Astrocyte of the spinal cord (primary cell): Measurements from ENCODE around the gene MSI2.
"Not testable (repeated sequence)": the region's sequence is repeated elsewhere in the genome, so short reads cannot be mapped to it uniquely, and the experiment has no call there.

Experiments
- DNase-seq: peaks from one replicate; pipeline ENCODE4 v3.0.0; 2011; ENCODE audit warnings: low read depth, low spot score
- H3K4me3 ChIP-seq: 2 replicates; pipeline ENCODE4 v1.5.1; 2011; ENCODE audit warnings: low read depth, mild to moderate bottlenecking, low read length, moderate library complexity
- in situ Hi-C: cut with HindIII; loops from 2 replicates; pipeline ENCODE4 v1.10.0; 2017; ENCODE audit warnings: low sequenced_read_pairs
- TF ChIP-seq, protein P1 (sequence below): IDR thresholded peaks from 2 replicates; pipeline ENCODE4 v1.5.1; 2012; ENCODE audit warnings: low read depth, mild to moderate bottlenecking, low read length, inconsistent platforms

Gene MSI2

DNA sequence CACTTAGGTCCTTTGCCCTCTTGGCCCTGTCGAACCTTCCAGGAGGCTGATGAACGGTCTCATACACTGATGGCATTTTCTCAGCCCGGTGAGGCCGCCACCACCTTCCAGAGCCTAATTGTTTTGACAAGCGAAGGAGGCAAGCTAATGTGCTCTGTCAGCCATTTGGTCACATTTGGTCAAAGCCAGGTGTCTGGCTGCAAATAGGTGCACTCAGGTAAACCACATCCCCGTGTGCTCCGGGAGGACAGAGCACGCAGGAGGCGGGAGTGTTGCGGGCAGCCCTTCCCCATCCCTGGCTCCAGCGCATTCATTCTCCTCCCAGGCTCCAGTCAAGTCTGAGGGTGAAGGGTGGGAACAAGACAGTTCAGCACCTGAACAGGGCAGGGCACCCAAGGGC, 240.1 kb downstream of the MSI2 start:
- in situ Hi-C loops: no loop called here
- no peak for DNase-seq
- TF ChIP-seq, protein P1, sequence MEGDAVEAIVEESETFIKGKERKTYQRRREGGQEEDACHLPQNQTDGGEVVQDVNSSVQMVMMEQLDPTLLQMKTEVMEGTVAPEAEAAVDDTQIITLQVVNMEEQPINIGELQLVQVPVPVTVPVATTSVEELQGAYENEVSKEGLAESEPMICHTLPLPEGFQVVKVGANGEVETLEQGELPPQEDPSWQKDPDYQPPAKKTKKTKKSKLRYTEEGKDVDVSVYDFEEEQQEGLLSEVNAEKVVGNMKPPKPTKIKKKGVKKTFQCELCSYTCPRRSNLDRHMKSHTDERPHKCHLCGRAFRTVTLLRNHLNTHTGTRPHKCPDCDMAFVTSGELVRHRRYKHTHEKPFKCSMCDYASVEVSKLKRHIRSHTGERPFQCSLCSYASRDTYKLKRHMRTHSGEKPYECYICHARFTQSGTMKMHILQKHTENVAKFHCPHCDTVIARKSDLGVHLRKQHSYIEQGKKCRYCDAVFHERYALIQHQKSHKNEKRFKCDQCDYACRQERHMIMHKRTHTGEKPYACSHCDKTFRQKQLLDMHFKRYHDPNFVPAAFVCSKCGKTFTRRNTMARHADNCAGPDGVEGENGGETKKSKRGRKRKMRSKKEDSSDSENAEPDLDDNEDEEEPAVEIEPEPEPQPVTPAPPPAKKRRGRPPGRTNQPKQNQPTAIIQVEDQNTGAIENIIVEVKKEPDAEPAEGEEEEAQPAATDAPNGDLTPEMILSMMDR: no peak
- no peak overlapping the region for H3K4me3 ChIP-seq

DNA sequence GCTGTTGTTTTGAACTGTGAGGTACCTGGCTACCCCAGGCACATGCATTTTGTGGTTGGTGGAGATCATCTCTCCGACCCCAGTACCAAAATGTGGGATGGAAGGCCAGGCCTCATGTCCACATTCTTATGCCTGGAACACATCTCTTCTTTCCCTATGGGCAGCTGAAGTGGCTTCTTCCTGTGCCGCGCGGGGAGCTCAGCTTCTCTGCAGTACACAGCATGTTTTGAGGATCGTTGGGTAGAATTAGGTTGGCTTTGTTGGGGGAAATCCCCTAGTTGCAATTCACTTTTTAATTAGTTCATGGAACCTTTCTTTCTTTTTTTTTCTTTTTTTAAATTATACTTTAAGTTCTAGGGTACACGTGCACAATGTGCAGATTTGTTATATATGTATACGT, 242.1 kb downstream of the MSI2 start:
- in situ Hi-C loops: no loop called here
- H3K4me3 ChIP-seq: no peak overlapping the region
- TF ChIP-seq, protein P1: no peak
- DNase-seq: no peak

DNA sequence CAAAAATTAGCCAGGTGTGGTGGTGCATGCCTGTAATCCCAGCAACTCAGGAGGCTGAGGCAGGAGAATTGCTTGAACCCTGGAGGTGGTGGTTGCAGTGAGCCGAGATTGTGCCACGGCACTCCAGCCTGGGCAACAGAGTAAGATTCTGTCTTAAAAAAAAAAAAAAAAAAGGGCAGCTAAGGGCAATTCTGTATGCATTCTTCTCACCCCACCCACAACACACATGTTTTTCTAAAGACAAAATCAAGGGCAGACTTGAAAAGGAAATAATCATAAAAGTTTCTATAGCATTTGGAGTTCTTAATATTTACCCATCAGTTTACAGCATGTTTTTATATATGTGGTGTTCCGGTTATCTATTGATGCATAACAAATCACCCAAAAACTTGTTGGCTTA, 242.9 kb downstream of the MSI2 start:
- H3K4me3 ChIP-seq, in situ Hi-C loops, DNase-seq: not testable (repeated sequence)

DNA sequence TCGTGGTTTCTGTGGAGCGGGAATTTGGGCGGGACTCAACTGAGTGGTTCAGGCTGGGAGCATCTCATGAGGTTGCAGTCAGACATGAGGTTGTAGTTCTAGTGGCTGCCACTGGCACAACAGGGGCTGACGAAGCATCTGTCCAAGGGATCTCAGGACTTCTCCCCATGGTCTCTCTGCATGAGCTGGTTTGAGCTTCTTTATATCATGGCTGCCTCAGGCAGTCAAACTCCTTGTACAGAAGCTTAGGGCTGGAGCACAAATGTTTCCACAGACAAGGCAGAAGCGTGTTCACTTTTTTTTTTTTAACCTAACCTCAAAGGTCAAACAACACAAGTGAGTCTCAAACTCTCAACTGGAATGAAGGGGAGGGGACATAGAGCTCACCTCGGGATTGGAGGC, 243.3 kb downstream of the MSI2 start:
- TF ChIP-seq, protein P1: no peak
- H3K4me3 ChIP-seq: no peak overlapping the region
- in situ Hi-C loops: no loop called here
- DNase-seq: peak; percentile 45

DNA sequence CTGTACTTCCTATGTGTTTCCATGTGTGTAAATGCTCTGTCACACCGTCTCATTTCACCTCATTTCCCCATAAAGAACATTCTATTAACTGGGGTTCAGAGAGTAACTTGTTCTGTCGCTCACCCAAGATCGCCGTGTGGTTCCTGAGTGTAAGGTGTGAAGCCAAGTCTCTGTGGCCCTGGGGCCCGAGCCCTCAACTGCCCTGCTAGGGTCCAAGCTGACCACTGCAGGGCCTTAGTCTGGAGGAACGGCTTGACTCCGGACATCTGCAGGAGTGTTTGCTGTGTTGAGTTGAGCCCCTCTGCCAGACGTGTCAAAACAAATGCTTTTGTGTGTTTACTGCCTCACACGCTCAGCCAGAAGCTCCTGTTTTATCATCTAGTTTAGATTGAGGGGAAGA, 244.7 kb downstream of the MSI2 start:
- TF ChIP-seq, protein P1: no peak
- H3K4me3 ChIP-seq: no peak overlapping the region
- no peak for DNase-seq
- in situ Hi-C loops: no loop called here

DNA sequence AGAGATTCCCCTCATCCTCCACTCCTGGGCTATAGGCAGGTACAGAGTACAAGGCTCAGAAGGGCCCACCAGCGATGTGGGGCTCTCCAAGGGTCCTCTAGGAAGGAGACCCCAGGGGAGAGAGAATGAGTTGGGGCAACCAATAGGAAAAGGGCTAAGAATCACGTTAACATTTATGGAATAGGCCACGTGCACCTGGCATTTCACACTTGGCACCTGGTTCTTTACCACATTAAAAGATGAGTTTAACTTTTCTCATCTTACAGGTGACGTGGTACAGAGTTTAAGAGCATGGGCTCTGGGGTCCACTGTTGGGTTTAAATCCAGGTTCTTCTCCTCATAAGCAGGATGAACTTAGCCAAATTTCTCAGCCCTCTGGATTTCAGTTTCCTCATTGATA, 245.7 kb downstream of the MSI2 start:
- TF ChIP-seq, protein P1: no peak
- no peak overlapping the region for H3K4me3 ChIP-seq
- no peak for DNase-seq
- in situ Hi-C loops: no loop called here

DNA sequence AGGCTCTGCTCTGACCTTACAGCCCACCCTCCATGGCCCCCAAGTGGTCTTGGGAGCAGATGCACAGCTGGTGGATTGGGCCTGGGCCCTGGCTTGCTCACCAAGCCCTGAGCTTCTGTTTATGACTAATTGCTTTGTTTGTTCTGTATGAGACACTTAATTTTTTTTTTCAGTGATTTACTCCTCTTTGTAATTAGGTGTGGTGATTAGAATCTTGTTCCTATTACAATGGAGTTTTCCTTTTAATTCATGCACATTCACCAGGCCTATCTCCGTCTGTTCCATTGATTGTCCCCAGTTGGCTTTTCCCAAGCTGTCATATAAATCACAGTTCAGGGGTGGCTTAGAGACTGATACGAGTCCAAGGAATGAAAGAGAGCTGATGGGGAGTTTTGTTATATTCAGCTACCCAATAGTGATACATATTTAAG, 246.5 kb downstream of the MSI2 start:
- in situ Hi-C loops: no loop called here
- H3K4me3 ChIP-seq: no peak overlapping the region
- DNase-seq: no peak
- TF ChIP-seq, protein P1: no peak
